Subcutaneous adipose tissue (tissue), 4 donors: ENCODE data around the gene HSDL1. TPM values are rescaled to one million over a fixed set of nuclear protein-coding genes. Genes with fewer than 3 reads are reported as not detected.

ENCODE experiments used
- total RNA-seq, 4 donors: library from RNA; depleted of rRNA; stranded (reverse); fragments of >200 nt; gene quantifications; one replicate each; pipeline ENCODE4 v1.1.0, GENCODE V29; 2016
- TF ChIP-seq, protein P1 (sequence below): fragments of 450-650 bp; IDR thresholded peaks from one replicate; pipeline ENCODE4 v1.5.1; 2016; ENCODE audit warnings: low read depth, mild to moderate bottlenecking, control low read depth, antibody characterized with exemption, moderate library complexity

The HSDL1 gene
- total RNA-seq, 4 donors from 2014 or later = 13.9 to 23.3 (median 20.6) TPM

DNA sequence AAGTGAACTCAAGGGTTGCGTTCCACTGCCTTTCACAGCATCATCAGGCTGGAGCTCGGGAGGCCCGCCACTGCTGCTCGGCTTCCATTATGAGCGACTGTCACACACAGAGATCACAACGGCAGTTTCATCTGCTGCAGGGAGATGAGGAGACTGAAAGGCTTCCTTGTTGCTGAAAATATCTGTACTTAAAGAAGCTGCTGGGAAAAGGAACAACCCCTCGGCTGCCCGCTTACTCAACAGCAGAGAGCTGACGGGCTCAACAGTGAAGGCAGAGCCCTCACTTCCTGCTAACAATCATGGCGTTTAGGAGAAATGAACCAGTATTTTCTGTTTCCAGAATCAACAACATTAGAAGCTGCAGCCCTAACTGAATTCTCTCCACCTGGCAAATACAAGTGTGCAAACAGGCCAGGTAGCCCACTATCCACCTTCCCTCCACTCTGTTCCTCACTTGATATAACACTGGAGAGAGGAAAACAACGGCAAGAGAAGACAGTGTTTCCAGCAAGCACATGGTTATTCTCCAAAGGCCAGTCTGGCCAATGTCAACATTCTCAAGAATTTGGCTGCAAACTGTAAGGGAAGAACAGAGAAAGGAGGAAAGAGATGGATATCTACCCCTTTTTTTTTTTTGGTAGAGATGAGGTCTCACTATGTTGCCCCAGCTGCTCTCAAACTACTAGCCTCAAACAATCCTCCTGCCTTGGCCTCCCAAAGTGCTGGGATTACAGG lies 62.0 kb downstream of the HSDL1 start:
- TF ChIP-seq, protein P1, sequence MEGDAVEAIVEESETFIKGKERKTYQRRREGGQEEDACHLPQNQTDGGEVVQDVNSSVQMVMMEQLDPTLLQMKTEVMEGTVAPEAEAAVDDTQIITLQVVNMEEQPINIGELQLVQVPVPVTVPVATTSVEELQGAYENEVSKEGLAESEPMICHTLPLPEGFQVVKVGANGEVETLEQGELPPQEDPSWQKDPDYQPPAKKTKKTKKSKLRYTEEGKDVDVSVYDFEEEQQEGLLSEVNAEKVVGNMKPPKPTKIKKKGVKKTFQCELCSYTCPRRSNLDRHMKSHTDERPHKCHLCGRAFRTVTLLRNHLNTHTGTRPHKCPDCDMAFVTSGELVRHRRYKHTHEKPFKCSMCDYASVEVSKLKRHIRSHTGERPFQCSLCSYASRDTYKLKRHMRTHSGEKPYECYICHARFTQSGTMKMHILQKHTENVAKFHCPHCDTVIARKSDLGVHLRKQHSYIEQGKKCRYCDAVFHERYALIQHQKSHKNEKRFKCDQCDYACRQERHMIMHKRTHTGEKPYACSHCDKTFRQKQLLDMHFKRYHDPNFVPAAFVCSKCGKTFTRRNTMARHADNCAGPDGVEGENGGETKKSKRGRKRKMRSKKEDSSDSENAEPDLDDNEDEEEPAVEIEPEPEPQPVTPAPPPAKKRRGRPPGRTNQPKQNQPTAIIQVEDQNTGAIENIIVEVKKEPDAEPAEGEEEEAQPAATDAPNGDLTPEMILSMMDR = no peak

DNA sequence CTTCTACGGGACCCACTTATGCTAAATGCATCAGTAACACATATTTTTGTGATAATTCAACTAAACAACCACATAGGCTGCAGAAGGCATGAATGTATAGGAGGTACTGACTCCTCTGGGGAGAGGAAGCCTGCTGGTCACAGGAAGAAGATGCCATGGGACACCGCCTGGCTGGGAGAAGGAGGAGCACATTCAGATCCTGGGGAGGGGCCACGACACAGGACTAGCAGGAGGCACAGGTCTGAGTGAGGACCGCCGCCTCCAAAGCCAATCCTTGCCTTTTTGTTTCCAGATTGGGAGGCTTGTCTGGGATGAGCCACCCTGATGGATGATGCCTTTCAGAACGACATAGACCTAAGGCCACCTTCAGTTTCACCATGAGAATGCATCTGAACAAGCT lies 62.9 kb downstream of the HSDL1 start:
- TF ChIP-seq, protein P1 = no peak

DNA sequence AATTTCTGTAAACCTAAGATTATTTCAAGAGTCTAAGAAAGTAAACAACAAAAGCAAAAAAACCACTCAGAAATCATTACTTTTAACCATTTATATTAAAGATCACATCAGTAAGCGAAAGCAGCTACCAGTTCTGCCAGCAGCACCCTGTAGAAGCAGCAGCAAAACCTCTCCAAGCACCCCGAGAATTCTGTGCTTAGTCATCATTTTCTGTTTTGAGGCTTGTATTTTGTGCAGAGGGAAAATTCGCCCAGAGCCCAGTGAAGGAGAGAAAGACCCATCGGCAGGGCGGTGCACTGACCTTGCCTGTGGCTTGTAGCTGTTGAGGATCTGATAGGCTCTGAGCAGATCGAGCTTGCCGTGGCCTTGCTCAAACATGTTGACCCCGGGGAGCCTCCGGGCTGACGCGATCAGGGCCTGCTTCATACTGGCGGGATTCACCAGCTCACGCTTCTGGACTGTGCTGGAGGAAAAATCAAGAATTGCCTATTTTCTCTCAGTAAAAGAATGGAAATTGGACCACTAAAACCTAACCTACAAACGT lies 63.5 kb downstream of the HSDL1 start:
- TF ChIP-seq, protein P1 = no peak

DNA sequence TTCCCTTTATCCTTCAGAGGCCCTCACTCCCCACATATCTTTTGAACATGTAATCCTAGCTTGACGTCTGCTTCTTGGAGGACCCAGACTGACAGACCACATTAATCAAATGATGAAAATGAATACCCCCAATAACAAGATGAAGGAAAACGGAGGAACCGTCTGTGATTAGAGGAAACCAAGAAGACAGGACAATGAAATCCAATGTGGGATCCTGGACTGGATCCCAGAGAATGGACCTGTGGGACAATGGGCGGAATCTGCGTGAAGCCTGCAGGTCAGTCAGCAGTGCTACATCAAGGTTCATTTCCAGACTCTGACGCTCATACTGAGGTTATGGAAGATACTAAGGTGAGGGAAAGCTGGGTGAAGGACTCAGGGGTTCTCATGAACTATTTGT lies 64.2 kb downstream of the HSDL1 start:
- TF ChIP-seq, protein P1 = no peak

DNA sequence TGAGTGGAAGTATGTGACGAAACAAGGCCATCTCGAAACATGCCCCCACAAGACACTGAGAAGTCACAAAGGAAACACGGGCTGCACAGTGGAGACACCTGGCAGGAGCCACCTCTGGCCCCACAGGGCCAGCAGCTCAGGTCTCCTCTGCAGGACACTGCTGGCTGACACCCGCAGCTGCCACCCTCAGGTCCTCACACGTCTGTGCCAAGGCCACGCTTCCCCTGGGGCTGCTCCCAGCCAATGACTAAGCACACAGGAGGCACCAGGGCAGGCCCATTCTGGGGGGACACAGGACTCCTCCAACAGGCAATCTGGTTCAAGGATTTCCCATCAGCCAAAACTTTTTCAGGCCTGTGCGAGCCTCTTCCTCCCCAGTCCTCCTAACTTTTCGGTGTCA lies 64.6 kb downstream of the HSDL1 start:
- TF ChIP-seq, protein P1 = no peak

DNA sequence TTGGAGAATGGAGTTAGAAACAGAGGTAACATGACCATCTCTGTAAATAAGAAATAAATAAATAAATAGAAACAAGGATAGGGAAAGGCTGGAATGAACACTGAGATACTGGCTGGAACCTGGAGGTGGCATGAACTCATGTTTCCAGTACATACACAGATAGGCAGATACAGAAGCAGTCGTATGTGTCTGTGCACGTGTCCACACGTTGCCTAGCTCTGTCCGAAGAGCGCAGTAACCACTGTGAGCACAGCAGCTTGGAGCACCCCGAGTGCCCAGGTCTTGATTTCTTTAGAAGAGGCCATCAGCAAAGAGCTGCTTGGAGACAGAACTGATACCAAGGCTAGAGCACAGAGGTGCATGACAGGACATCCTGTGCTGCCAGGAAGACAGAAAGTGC lies 65.3 kb downstream of the HSDL1 start:
- TF ChIP-seq, protein P1 = no peak

DNA sequence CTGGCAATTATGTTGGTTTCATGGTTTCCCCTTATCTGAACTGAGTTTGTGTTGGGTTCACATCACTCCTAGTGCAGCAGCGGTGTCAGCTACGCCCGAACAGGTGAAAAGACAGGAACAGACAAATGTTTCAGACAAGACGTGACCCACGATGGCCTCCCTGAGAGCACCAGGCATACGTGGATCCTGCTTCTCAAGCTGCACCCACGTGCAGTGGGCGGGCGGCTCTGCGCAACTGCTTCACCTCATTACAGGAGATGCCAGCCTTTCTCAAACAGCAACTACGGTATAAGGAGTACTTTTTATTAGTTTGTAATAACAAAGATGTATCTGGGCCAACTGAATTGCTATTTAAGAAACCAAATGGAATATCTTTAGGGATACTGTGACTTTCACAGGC lies 69.6 kb downstream of the HSDL1 start:
- TF ChIP-seq, protein P1 = no peak
